Hematopoietic multipotent progenitor cell (in vitro differentiated cells): ENCODE measurements around the gene ISLR. TPM values are rescaled to one million over a fixed set of nuclear protein-coding genes. Genes with fewer than 3 reads are reported as not detected.
"Not testable (repeated sequence)": the region's sequence is repeated elsewhere in the genome, so short reads cannot be mapped to it uniquely, and the experiment has no call there.

ENCODE experiments used
- DNase-seq, 3 donors: peaks; one replicate each; pipeline ENCODE4 v3.0.0-alpha.2; 2011 to 2015; ENCODE audit warnings: low read depth in 2 of 3, low spot score in 2 of 3
- total RNA-seq: library from RNA; depleted of rRNA; stranded (reverse); fragments of >200 nt; gene quantifications from one replicate; pipeline ENCODE4 v1.2.3, GENCODE V29; 2012

Gene ISLR
- total RNA-seq, 1 donor = not detected

GRCh38 chr15:74136814-74137536 is 36.5 kb upstream of the ISLR start:
- DNase-seq = no peak

- DNase-seq = no peak
These were observed 36.0 kb upstream of the ISLR start for GRCh38 chr15:74137537-74137894.

DNA sequence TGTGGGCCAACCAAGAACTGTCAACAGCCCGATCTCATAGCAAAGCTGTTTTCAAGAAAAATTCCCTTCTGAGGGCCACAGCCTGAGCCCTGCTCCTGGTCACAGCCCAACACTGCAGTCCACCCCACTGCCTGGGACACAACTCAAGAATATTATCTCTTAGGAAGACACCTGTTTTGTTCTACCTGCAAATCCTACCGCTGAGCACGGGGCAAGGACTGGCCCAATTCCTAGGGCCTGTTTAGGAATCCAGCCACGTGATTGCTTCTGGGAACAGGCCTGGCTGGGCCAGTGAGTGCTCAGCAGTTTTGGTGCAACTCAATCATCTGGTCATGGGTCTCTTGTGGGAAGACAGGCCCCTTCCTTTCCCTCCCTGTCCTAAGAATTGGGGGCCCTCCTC is 34.9 kb upstream of the ISLR start:
- no peak for DNase-seq

GRCh38 chr15:74141591-74141990 is 31.9 kb upstream of the ISLR start:
- no peak for DNase-seq

DNA sequence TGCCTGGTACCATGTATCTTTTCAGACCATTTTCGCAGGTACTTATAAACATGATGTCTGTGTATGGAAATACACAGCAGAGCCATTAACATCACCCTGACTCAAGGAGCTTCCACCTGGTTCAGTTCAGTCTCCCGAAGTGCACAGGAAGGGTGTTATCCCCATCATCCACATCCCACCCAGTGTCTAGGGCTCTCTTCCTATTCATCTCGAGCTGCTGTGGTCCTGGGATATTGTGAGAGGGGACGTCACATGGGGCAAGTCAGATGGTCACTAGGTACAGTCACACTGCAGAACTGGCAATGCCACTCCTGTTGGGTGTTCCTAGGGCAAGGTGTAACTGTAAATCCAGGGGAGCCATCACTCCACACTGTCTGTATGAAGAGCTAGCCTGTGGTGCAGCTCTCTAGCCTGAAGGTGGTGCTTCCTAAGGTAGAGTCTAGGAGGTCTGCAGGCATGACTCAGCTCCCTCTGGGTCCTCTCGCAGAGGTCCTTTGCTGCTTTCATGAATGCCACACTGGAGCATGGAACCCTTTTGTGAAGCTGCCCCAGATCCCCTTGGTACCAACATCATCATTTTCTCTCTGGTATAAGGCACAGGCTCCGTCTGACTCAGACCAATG is 29.2 kb upstream of the ISLR start:
- DNase-seq = no peak

DNA sequence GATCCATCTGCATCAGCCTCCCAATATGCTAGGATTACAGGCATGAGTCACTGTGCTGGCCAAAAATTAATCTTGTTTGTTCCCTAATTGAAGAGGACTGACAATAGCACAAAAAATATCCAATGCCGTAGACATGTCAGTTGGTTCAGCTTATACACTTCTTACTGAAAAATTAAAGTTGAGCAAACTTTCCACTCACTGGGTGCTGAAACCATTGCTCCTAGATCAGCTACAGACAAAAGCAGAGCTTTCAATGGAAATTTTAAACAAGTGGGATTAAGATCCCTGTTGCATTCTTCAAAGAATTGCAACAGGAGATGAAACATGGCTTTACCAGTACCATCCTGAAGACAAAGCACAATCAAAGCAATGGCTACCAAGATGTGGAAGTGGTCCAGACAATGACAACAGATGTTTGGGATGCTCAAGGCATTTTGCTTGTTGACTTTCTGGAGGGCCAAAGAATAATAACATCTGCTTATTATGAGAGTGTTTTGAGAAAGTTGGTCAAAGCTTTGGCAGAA is 27.2 kb upstream of the ISLR start:
- DNase-seq = no peak

- no peak for DNase-seq
These were observed 26.5 kb upstream of the ISLR start for GRCh38 chr15:74147051-74147450.

DNA sequence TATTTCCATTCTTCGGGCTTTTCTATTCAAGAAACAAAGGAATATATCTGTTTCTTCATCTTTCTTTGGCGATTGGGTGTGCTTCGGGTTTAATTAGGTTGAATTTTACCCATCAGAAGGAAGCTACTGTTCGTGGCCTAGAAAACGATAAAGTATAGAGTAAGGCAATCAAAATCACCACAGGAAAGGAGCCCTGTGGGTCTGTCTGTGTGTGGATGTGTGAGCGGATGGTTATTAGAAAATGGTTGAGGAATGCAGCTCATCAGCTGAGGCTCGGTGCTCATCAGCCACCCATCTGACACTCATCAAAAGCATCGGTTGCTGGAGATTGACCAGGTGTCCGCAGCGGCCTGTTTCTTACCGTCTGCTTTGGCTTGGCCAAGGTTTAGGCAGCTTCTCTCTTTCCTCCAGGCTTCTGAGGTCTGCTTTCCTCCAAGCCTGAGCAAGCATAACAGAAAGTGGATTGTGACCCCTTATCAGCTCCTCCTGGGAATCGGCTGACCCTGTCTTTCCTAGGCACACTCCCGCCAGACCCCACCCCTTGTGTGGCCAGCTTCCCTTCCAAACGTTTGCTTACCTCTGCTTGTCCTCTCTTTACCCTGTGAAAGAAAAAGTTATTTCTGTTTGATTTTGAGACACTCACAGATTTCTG is 17.6 kb upstream of the ISLR start:
- DNase-seq = no peak

DNA sequence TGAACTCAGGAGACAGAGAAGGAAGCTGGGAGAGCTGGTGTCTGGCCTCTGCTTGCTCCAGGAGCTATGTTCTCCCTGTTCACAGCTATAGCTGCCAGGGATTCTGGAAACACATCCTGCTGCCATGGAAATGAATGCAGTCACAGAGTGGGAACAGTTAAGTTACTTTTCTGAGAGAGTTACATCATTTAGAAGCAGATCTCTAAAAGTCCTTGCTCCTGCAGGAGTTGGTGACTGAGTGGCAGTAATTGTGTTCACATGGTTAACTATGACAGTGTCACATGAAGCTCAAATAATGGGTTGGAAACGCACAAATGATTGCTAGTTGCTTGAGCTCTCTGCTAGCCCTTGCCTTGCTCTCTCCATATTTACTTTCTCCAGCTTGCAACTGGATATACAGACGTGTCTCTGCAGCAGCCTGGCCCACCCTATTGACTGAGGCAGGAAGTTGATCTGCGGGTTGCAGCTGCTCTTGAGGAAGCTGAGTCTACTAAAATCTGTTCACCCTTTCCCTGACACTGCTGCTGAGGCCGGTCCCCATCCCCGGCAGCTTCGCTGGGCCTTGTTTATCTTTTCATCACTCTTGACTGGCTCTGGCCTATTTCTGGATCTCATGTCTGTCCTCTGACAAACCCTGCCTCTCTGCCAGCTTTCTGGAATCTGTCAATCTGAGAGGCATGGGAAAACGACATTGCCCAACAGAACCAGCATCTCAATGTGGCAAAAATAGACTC is 16.7 kb upstream of the ISLR start:
- peak in 1 of 3 donors; percentile 34 for DNase-seq

DNA sequence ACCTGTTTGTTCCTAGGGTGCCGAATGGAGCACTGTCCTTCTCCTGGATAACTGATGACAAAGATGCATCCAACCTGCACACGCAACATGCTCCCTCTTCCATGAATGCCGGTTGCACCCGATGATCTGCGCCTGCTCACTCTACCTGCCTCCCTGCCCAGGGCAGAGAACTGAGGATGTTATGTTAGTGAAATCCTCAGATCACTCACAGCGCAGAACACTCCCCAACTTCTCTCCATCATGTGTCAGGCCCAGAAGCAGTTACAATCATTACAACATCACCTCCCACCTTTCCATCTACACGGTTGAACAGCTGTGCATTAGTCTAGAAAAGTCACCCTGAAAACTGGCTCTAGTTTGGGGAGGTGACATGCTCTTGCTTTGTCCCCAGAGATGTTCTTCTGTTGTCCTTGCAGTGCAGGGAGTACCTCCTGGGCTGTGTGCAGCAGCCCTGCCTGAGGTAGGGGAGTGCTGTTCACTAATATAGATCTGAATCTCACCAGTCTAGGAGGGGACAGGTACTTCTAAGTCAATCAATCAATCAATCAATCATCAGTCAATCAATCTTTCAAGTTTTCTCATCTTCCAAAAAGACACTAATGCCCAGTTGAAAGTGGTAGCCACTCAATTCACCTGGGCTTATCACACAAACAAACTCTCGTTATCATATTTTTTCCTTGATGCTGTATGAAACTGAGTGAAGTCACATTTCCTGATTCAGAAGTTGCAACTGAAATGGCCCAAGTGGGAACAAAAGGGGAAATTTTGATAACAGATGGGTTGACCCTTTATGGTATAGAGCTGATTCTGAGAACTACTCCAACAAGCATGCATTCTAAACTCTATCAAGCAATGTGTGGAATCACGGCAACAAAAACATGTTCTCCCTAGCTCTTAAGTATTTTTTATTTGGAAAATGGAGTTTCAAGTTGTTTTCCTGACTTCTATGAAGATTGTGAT is 15.4 kb upstream of the ISLR start:
- DNase-seq = no peak

GRCh38 chr15:74158855-74159650 is 14.5 kb upstream of the ISLR start:
- no peak for DNase-seq

DNA sequence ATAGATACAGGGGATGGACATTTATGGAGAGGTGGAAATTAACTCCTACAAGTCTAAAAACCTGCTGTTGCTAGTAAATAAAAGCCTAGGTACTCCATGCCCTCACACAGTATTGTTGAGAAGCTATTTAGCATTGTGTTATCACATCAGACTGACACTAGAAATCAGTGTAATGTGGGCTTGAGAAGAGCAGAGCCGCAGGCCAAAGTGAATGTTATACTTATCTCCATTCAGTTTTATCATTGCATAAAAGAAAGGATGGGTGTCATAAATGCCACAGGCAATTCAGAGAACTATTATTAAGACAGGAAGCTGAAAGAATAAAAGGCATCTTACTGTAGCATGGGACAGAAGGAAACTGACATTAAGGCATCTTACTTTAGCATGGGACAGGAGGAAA is 13.7 kb upstream of the ISLR start:
- DNase-seq = no peak

- DNase-seq = not testable (repeated sequence)
These were observed 13.1 kb upstream of the ISLR start for GRCh38 chr15:74160390-74160789.

GRCh38 chr15:74162195-74162536 is 11.3 kb upstream of the ISLR start:
- DNase-seq = not testable (repeated sequence)

GRCh38 chr15:74165461-74165860 is 8.0 kb upstream of the ISLR start:
- DNase-seq = no peak

DNA sequence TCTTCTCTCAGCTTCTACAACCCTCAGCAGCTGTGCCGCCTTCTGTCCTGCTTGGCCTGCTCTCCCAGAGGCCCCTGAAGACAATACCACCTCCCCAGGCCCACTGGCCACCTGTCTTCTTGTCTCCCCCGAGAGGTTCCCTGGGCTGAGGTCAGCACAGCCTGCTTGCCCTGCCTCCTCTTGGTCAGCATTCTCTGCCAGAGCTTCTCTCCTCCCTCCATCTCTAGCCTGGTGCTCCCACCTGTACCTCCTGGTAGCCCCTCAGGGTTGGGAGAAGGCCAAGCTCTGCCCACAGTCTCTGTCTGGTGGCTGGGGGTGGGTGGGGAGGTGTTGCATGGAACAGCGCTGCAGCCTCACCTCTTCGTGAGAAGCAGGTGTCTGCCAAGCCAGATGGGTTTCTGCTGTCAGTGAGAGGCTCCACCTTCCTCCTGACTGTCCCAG is 5.6 kb upstream of the ISLR start:
- no peak for DNase-seq

DNA sequence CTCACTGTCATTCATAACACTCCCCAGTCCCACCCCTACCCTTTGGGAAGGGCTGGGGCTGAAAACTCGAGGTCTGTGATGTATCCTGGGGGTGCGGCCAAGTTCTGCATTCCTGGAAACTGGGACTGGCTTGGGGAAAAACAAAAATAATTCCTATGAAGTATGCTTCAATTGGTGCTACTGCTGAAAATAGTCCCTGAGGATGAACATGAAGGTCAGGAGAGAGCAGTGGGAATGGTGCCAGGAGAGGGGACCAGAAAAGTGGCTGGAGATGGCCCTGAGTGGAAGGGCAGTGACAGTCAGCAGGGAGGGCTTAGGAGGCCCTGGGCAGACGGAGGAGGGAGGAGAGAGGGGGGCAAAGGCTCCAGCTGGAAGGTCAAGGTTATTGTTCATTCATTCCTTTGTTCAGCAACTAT is 4.8 kb upstream of the ISLR start:
- DNase-seq = no peak

- DNase-seq = no peak
These were observed 3.3 kb upstream of the ISLR start for GRCh38 chr15:74170071-74170844.
